ENCODE measurements around the gene RNF39. TPM values are rescaled to one million over a fixed set of nuclear protein-coding genes. Genes with fewer than 3 reads are reported as not detected.
A peak's percentile ranks its signal among the peaks of the same experiment; 100 is the strongest.

Gene RNF39, protein sequence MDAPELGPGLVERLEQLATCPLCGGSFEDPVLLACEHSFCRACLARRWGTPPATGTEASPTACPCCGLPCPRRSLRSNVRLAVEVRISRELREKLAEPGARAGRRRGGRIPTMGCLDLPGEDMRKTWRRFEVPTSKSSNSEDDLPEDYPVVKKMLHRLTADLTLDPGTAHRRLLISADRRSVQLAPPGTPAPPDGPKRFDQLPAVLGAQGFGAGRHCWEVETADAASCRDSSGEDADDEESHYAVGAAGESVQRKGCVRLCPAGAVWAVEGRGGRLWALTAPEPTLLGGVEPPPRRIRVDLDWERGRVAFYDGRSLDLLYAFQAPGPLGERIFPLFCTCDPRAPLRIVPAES
- total RNA-seq (2012; rRNA removed) = not detected in 2 replicates
- polyA plus RNA-seq (2012; rRNA removed) = not detected in 2 replicates
- 0.02 TPM in 1 of 2 replicates, not detected in the other for polyA plus RNA-seq (2012; cell fraction: cytosol; rRNA removed)
- 0.06 TPM in 1 of 2 replicates, not detected in the other for polyA plus RNA-seq (2012; cell fraction: nucleus; rRNA removed; ENCODE audit: low replicate concordance)
- not detected for Bru-seq, nascent RNA
- percentile 10 among the genes with signal in this experiment for BruChase-seq, experiment 1, labeled RNA remaining after a 6-hour chase
- not detected for BruChase-seq, experiment 2, labeled RNA remaining after a 2-hour chase
- long read RNA-seq = 0 reads

DNA sequence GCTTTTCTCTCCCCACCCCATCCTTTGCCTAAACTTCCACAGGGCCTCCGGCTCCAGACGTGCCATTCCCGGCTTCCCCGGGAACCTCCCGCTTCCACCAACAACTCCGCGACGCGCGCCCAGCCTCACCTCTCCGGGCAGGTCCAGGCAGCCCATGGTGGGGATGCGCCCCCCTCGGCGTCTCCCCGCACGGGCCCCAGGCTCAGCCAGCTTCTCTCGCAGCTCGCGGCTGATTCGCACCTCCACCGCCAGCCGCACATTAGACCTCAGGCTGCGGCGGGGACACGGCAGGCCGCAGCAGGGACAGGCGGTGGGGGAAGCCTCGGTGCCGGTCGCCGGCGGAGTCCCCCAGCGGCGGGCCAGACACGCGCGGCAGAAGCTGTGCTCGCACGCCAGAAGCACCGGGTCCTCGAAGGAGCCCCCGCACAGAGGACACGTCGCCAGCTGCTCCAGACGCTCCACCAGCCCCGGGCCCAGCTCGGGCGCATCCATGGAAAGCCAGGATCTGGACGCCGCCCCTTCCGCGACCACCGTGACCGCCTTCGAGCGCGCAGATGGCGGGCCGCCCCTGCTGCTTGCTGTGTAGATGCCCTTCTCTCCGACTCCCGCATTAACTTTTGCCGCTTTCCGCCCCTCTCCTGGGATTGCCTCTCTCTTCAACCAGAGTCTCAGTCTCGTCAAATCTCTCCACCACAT, at the start of gene RNF39:
Gene RNF39, minus strand, starts transcription at position 676 of the 696 bp plus-strand sequence. Its CDS starts 184 bp downstream, at position 492.
- H3K18ac ChIP-seq (ENCODE audit: low read depth, low read length) = no peak within 1 kb of the TSS
- TF ChIP-seq, protein P1, sequence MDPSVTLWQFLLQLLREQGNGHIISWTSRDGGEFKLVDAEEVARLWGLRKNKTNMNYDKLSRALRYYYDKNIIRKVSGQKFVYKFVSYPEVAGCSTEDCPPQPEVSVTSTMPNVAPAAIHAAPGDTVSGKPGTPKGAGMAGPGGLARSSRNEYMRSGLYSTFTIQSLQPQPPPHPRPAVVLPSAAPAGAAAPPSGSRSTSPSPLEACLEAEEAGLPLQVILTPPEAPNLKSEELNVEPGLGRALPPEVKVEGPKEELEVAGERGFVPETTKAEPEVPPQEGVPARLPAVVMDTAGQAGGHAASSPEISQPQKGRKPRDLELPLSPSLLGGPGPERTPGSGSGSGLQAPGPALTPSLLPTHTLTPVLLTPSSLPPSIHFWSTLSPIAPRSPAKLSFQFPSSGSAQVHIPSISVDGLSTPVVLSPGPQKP (IDR thresholded peaks at IDR 0.05; ENCODE audit: borderline replicate concordance, low read depth, low read length) = no peak
- no peak for TF ChIP-seq FOS (IDR thresholded peaks at IDR 0.05; ENCODE audit: low read depth, low read length)
- no peak for DNase-seq
- H4K8ac ChIP-seq (ENCODE audit: low read depth in 2 of 2, low read length in 2 of 2) = no peak within 1 kb of the TSS
- peaks cover 3% of the 10 kb centered on the region; the same call in 1 of the 2 replicates for H3K9me1 ChIP-seq (ENCODE audit: insufficient read depth, low read length)
- WGBS, 2 experiments (ENCODE audit: extremely low coverage in 2 of 2, insufficient read length in 1 of 2) = 2% methylated on average over 26 of the region's 64 CpGs; no CpG with 5 or more reads in 1 of the 2 experiments
- H3K4me2 ChIP-seq (ENCODE audit: low read depth, low read length) = peak within 1 kb of the TSS; percentile 65; the same call in 1 of the 2 replicates
- H3K27me3 ChIP-seq (ENCODE audit: control insufficient read depth, insufficient read depth, low read length) = peaks cover 81% of the 10 kb centered on the region
- no peak within 1 kb of the TSS for H3K9ac ChIP-seq (ENCODE audit: low read depth, low read length)
- no peak within 1 kb of the TSS for H3K27ac ChIP-seq (ENCODE audit: insufficient read depth, low read length)
- ATAC-seq (ENCODE audit: low read depth) = no peak; the same call in none of the 2 replicates
- ChIA-PET POLR2A (ENCODE audit: unreplicated experiment) (no interaction called here), CTCF (no interaction called here)
- H2AK9ac ChIP-seq (replicated peaks; ENCODE audit: low read depth, low read length, poor library complexity) = no peak within 1 kb of the TSS
- H3K4me3 ChIP-seq (ENCODE audit: insufficient read depth, low read depth, low read length) = peak within 1 kb of the TSS; percentile 18; the same call in 1 of the 2 replicates
- peaks cover 5% of the 10 kb centered on the region; the same call in 1 of the 2 replicates for H3K4me1 ChIP-seq (ENCODE audit: control insufficient read depth, insufficient read depth, low read length)
- no peaks in the 10 kb centered on the region for H3K79me1 ChIP-seq (ENCODE audit: low read depth in 1 of 2, low read length in 2 of 2)
- intact Hi-C loops (cut with micrococcal nuclease) (no loop called here), in situ Hi-C loops (cut with MboI; ENCODE audit: low sequenced_read_pairs) (no loop called here), dilution Hi-C loops (cut with HindIII; ENCODE audit: low sequenced_read_pairs, unreplicated experiment) (no loop called here)
- no peak within 1 kb of the TSS for H3K14ac ChIP-seq (replicated peaks; ENCODE audit: low read depth, low read length)
- no peak within 1 kb of the TSS for H2BK5ac ChIP-seq (ENCODE audit: low read depth, low read length, poor library complexity, severe bottlenecking)
- H2AFZ ChIP-seq (replicated peaks; ENCODE audit: low read length, poor library complexity) = peak within 1 kb of the TSS; percentile 76
- H2BK120ac ChIP-seq (ENCODE audit: low read depth, low read length) = no peak within 1 kb of the TSS
- no peak within 1 kb of the TSS for H2AK5ac ChIP-seq (ENCODE audit: low read depth, low read length)
- no peak within 1 kb of the TSS for H3K4ac ChIP-seq (ENCODE audit: low read depth, low read length)
- H2BK20ac ChIP-seq (ENCODE audit: low read depth, low read length) = no peak within 1 kb of the TSS
- H2BK15ac ChIP-seq (ENCODE audit: low read depth, low read length) = no peak within 1 kb of the TSS
- no peaks in the 10 kb centered on the region for H3K36me3 ChIP-seq (ENCODE audit: control insufficient read depth, insufficient read depth, low read length)
- no peak within 1 kb of the TSS for H3K56ac ChIP-seq (ENCODE audit: extremely low read depth, insufficient read depth, low read length)
- no peaks in the 10 kb centered on the region for H3K9me3 ChIP-seq (ENCODE audit: control insufficient read depth, insufficient read depth, low read length)
- H3K23ac ChIP-seq (ENCODE audit: low read depth, low read length) = 0 out of 2 replicates have a peak within 1 kb of the TSS, but pooled peaks have one; percentile 8
- no peak within 1 kb of the TSS for H4K5ac ChIP-seq (ENCODE audit: low read depth, low read length)
- no TSS peak for BruUV-seq (replicated peaks)
- no peaks in the 10 kb centered on the region for H4K20me1 ChIP-seq (ENCODE audit: insufficient read depth, low read length)
- no peak within 1 kb of the TSS for H4K91ac ChIP-seq (ENCODE audit: insufficient read depth, low read depth, low read length)
